Fibroblast of skin of left quadriceps (primary cell): ENCODE results near the gene GLRX.
"Not testable (repeated sequence)": the region's sequence is repeated elsewhere in the genome, so short reads cannot be mapped to it uniquely, and the experiment has no call there.

Experiments
- DNase-seq, 2 experiments: peaks; one replicate each; pipeline ENCODE4 v3.0.0-alpha.2; 2013; ENCODE audit warnings: low read depth in 2 of 2

Gene GLRX

GRCh38 chr5:95822542-95823181, at the start of gene GLRX:
Gene GLRX (minus strand): TSS chr5:95822726. CDS start chr5:95822662, 64 bp downstream.
- peak; percentile 66 to 67 for DNase-seq

- DNase-seq, result no peak
These were observed 48.8 kb upstream of the GLRX start for GRCh38 chr5:95871146-95871806.

GRCh38 chr5:95870105-95870672, 47.7 kb upstream of the GLRX start:
- no peak for DNase-seq

GRCh38 chr5:95869173-95869855, 46.8 kb upstream of the GLRX start:
- DNase-seq, result not testable (repeated sequence)

- DNase-seq, result no peak
These were observed 45.6 kb upstream of the GLRX start for GRCh38 chr5:95868136-95868535.

GRCh38 chr5:95866435-95867040, 44.0 kb upstream of the GLRX start:
- DNase-seq, result no peak

- no peak for DNase-seq
These were observed 42.5 kb upstream of the GLRX start for GRCh38 chr5:95864944-95865504.

GRCh38 chr5:95864456-95864855, 41.9 kb upstream of the GLRX start:
- no peak for DNase-seq

- DNase-seq, result peak; percentile 56 to 59
These were observed 40.8 kb upstream of the GLRX start for GRCh38 chr5:95863383-95863757.

GRCh38 chr5:95862671-95863382, 40.3 kb upstream of the GLRX start:
- DNase-seq, result no peak

GRCh38 chr5:95861864-95862561, 39.5 kb upstream of the GLRX start:
- peak in 1 of 2 experiments; percentile 34 for DNase-seq

- peak; percentile 95 for DNase-seq
These were observed 38.8 kb upstream of the GLRX start for GRCh38 chr5:95861221-95861863.

- no peak for DNase-seq
These were observed 37.1 kb upstream of the GLRX start for GRCh38 chr5:95859661-95860060.

- peak; percentile 93 for DNase-seq
These were observed 36.4 kb upstream of the GLRX start for GRCh38 chr5:95858661-95859595.

GRCh38 chr5:95858023-95858461, 35.5 kb upstream of the GLRX start:
- DNase-seq, result peak; percentile 75 to 77

- no peak for DNase-seq
These were observed 34.8 kb upstream of the GLRX start for GRCh38 chr5:95857185-95857945.

- DNase-seq, result no peak
These were observed 34.0 kb upstream of the GLRX start for GRCh38 chr5:95856501-95856981.

GRCh38 chr5:95853490-95853889, 31.0 kb upstream of the GLRX start:
- DNase-seq, result no peak
